NCI-H1417 (cell line): Measurements from ENCODE around the gene VSIG10L.

Experiments
- DNase-seq, 3 experiments: peaks; one replicate each; lab custom pipeline; 2025; lab: John Stamatoyannopoulos, UW

The VSIG10L gene

DNA sequence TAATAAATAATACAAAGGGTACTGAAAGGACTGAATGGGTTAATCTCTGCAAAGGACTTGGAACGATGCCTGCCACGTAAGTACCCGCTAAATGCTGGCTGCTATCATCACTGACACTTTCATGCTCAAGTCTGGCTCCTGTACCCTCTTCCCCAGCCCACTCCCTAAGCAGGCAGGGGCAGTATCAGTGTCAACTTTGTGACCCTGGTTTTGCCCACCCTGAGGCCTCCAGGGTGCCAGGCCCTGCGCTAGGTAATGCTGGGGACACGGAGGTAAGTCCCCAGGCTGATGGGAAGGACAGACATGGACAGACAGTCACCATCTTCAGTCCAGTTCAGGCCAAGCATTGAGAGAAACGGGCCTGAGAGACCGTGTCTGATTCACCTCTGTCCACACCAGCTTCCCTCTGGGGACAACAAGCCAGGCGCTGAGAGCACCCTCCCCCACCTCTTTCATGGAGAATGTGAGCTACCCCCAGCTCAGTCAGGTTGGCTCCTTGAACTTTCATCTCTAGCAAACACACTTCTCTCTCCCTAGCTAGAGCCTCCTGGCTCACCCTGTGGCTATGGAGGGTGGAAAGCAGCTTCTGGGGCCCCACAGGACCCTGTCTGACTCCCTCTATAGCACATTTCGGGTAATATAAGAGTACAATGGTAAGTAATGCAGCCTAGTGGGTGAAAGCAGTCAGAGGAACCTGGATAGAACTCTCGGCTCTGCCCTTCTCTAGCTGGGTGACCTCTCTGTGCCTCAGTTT, 23.4 kb upstream of the VSIG10L start:
- no peak for DNase-seq

DNA sequence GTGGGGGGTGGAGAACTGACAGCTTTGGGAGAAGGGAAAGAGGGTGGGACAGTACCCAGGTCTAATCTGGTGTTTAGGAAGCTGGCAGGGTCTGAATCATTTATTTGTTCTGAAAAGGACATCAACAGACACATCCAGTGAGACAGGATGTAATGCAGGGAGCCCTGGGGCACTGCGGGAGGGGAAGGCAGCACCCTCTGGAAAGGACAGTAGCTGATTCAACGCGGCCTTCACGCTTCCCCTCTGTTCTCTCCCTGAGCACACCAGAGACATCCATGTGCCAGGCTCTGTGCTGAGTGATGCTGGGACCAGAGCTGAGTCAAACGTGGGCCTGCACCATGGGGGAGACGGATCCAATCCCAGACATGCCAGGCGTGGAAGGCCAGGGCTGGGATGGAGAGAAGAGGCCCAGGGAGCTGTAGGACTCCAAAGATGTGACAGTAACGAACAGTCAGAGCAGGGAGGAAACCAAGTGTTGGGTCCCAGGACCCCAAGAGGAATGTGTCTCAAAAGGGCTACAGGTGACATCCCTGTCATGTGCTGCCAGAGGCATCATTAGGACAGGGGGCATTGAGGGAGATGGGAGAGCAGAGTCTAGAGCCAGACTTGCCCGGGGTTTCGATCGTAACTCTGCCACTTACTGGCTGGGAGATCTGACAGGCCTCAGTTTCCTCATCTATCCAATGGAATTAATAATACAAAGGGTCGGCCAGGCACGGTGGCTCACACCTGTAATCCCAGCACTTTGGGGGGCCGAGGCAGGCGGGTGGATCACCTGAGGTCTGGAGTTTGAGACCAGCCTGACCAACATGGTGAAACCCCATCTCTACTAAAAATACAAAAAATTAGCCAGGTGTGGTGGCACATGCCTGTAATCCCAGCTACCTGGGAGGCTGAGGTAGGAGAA, 22.5 kb upstream of the VSIG10L start:
- no peak for DNase-seq

DNA sequence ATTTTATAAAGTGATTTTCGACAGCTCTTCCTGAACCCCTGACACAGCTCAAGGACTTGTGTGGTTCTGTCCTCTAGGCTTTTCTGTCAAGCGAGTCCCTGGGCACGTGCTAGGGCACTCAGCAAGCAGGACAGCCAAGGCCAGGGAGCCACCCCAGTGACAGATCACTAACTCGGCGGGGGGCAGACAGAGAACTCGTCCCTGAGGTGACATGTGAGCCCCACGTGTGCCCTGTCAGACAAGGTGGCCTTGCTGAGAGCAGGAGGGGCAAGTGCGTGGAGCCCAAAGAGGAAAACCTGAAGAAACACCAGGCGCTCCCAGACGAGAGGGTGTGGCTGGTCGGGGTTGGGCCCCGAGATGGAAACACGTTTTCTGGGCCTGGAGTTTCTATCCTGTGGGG, 19.3 kb upstream of the VSIG10L start:
- DNase-seq: no peak

DNA sequence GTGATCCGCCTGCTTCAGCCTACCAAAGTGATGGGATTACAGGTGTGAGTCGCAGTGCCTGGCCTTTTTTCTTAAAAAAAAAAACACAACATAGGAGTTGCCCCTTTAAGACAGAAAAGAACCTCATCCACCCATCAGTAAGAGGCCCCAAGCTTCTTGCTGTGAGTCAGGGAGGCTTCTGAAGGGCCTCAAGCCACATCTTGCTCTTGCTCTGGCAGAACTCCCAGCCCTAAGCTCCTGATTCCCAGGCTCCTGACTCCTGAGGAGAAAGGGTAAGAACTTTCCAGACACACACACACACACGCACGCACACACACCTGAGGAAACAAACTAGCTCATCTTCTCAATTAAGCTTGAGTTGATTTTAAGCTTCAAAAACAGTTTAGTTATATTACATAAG, 17.4 kb upstream of the VSIG10L start:
- DNase-seq: no peak

DNA sequence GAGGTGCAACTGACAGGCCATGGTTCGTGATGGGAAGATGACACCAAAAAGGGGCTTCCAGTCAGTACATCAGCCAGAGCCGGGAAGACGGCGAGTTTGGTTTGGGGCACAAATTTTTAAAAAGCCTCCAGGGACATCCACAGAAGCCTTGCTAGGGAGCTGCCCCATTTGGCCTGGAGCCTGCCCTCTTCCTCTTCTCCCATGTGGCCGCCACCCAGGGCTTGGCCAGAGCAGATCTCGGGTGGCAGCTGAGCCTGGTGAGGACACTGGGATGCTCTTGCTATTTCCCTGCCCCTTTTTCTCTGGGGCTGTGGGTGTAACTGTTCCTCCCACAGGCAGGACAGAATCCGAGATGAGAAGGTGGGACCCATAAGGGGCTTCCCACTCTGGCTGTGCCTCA, 16.0 kb upstream of the VSIG10L start:
- DNase-seq: no peak

DNA sequence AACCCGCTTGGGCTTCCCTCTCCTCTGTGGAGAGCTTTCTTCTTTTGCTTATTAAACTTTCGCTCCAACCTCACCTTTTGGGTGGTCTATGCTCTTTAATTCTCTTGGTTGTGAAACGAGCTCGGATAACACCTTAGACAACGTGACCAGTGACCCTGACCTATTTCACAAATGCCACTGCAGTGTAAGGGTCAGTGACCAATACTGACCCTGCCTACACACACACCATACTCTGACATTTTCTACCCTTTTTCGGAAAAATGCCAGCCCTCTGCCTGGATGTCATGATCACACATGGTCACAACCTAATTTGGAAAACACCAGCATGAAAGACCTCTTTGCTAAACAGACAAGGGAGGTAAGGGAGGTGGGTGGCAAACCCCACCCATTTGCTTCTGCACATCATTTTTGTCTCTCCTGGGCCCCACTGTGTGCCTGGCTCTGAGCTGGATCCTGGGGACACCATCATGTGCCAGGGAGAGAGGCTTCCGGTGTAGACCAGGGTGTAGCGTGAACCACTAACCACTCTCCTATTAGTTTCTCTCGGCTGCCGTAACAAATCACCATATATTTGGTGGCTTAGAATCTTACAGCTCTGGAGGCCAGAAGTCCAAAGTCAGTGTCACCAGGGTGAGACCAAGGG, 14.3 kb upstream of the VSIG10L start:
- no peak for DNase-seq

DNA sequence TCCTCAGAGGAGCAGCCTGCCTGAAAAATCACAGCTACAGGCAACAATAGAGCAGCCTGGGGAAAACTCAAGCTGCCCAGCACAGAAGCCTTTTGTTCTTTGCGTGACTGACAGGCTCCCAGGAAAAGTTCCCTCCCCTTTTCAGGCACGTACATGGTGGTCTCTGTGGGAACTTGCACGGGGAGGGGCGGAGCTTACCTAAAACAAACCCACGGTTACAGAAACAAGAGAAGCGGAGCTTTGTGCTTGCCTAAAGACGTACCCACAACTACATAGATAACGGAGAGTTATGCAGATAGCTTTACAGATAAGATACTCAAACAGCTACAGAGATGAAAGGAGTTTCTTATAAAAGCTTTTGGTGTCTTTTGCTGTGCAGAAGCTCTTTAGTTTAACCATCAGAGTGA, 12.8 kb upstream of the VSIG10L start:
- DNase-seq: no peak

DNA sequence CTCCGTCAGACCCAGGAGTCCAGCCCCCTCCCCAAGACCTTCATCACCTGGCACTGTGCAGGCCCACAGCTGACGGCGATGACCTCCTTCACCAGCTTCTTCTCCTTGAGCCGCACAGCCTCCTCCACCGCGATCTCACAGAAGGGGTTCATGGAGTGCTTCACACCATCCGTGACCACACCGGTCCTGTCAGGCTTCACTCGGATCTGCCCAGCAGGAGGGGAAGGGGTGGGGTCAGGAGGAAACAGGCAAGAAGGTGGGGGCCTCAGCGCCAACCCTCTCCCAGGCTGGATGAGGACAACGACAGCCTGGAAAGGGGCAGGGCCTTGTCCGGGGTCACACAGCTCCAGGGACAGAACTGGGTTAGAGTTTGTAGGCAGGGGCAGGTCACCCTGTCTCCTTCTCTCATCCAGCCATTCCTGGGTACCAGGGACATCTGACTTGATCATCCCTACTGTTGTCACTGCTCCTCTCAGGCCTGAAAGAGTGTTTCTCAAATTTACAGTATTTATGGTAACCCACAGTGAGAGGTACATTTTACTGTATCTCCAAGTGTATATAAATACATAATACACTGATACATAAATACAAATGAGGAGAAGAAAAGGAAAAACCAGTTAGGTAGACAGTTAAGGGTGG, 12.3 kb upstream of the VSIG10L start:
- DNase-seq: no peak

DNA sequence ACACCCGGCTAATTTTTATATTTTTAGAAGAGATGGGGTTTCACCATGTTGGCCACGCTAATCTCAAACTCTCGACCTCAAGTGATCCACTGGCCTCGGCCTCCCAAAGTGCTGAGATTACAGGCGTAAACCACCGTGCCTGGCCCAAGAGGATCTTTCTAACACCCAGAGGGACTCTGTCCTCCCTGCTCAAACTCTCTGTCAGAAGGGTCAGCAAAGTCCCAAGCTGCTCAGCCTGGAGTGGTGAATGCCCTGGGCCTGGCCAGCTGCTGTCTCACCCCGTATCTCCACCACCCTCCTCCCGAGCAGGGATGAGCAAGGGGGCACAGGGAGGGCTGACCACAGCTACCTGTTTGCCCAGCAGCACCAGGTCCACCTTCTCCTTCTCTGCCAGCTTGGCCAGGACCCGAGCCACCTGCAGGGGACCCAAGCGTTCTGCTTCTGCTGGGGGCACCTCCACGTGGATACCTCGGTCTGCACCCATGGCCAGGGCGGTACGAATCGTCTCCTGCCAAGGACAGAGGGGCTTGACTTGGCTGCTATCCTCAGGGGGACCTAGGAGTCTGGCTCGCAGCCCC, 10.9 kb upstream of the VSIG10L start:
- no peak for DNase-seq

DNA sequence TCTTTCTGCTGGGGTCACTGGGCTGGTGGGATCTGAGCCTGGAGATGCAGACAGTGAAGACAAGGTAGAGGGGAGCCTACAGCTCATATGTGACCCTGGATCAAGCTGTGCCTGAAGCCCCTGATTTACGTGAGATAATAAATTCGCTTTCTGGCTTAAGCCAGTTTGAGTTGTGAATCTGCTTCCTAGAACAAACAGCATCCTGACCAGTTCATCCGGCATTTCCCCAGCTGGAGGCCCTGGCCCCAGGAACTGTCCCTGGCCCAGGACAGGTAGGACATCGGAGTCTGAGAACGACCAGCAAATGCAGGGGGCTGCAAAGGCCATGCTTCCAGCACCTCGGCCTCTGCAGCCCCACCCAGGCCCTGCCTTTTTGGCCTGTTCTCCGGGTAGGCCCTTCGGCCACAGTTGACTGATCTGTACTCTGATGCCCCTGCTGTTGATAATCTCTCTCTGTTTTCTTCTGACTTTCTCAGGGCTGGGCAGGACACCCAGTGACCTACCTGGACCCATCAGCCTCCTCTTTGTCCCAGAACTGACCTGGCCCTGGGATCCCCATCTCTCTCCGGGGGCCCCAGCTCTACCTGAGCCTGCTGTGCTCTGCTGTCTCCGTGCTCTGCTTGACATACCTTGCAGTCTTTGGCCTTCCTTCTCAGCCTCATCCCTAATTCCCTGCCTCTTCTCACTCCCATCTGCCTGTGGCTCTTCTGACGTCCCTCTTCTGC, 9.5 kb upstream of the VSIG10L start:
- no peak for DNase-seq

DNA sequence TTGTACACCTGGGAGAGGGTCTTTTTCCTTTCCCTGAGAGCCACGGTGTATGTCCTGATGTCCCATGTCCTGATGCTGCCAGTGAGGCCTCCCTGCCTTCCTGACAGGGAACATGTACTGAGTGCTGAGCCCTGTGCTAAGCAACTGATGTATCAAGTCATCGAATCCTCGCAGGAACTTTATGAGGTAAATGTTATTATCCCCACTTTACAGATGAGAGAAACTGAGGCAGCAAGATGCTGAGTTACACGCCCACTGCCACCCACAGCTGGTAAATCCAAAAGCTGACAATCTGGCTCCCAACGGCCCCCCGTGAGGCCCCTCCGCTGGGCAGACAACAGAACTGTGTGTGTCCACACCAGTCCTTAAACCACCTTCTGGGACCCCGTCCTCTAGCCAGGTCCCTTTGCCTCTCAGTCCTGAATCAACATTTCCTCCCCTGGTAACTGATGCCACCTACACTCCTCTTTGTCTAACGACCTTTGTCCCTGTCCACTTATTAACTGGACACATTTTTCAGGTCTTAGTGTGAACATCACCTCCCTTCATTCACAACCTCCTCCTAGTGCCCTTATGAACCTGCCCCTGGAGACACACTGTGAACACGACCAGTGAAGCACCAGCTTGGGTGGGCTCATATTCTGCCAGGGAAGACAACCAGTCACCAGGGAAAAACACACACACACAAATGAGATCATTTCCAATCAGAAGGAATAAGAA, 5.4 kb upstream of the VSIG10L start:
- DNase-seq: no peak

DNA sequence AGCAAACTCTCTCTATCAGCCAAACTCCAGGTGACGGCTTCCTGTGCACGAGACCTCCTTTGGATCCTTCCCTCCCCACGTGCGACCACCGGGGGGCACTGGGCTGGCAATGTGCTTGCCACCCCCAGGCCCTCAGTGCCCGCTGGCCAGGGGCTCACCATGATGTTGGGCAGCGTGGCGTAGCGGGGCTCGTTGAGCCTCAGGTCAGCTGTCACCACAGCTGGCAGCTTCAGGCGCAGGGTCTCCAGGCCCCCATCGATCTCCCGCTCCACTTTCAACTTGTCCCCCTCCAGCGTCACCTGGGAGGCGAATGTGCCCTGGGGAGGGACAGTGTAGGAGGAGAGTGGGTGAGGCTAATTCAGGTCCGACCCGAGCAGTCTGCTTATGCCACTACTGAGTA, 4.8 kb upstream of the VSIG10L start:
- no peak for DNase-seq

DNA sequence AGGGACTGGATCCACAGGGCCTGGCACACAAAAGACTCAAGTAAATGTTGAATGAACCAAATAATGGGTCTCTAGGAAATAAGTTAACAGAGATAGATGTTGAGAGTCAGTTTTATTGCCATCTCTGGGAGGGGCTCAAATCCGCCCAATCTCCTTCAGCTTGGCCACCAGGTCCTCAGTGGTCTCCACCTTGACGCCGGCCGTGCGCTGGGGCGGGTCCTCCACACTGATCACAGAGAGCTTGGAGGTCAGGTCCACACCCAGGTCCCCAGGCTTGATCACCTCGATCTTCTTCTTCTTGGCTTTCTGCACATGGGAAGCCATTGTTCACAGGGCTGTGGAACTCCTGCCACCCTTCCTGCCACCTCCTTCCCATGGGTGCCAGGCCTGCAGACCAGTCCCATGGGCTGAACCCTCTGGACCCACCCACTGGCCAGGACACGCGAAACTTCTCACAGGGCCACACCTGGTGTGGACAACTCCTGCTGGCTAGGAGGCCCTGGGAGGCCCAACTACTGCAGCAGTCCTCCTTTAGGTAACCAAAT, 3.2 kb upstream of the VSIG10L start:
- DNase-seq: no peak

DNA sequence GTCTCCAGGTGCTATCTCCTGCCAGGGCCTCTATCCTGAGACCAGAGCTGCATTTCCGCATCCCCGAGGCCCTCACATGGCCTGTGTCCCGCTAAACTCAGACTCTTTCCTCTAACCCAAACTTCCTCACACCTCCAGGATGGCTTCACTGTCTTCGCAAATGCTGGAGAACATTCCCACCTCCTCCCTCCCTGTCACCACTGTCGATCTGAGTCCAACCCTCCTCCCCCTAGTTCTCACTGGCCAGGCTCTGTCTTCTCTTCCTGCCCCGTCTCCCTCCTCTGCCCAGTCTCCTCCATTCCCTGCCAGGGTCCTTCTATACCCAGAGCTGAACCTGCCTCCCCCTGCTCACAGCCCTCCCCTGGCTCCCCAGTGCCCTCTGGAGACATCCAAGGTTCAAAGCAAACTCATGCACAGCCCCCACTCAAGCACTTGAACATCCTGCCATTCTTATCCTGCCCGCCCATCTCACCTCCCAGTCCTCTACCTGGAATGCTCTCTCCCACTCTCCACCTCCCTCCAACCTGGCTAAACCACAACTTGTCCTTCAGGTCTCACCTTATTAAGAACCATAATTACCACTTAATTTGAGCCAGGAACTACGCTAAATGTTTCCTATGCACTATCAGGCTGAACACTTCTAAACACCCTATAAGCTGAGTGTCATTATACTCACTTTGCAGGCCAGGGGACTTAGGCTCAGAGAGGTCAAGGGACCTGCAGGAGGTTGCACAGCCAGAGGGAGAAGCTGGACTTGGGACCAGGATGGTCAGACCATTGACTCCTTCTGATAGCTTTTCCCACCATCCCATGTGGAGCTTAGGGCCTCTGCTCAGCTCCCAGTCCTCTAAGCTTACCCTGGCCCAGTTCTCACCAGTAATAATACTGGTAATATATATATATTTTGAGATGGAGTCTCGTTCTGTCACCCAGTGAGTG, 961 bp upstream of the VSIG10L start:
- no peak for DNase-seq

DNA sequence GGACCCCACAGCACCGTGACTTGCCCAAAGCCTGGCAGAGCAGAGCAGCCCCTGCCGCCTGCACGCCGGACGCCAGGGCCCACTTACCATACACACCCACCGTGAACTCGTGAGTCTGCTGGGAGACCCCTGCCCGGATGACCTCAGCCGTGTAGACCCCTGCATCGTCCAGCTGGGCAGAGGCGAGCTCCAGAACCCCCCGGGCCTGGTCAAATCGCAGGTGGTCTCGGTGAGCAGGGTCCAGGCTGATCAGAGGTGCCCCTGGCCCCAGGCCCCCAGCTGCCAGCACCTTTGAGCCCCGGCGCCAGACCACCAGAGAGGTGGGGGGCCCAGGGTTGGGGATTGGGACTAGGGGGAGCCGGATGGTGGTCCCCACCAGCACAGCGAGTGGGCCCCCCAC, 873 bp downstream of the VSIG10L start:
- no peak for DNase-seq

DNA sequence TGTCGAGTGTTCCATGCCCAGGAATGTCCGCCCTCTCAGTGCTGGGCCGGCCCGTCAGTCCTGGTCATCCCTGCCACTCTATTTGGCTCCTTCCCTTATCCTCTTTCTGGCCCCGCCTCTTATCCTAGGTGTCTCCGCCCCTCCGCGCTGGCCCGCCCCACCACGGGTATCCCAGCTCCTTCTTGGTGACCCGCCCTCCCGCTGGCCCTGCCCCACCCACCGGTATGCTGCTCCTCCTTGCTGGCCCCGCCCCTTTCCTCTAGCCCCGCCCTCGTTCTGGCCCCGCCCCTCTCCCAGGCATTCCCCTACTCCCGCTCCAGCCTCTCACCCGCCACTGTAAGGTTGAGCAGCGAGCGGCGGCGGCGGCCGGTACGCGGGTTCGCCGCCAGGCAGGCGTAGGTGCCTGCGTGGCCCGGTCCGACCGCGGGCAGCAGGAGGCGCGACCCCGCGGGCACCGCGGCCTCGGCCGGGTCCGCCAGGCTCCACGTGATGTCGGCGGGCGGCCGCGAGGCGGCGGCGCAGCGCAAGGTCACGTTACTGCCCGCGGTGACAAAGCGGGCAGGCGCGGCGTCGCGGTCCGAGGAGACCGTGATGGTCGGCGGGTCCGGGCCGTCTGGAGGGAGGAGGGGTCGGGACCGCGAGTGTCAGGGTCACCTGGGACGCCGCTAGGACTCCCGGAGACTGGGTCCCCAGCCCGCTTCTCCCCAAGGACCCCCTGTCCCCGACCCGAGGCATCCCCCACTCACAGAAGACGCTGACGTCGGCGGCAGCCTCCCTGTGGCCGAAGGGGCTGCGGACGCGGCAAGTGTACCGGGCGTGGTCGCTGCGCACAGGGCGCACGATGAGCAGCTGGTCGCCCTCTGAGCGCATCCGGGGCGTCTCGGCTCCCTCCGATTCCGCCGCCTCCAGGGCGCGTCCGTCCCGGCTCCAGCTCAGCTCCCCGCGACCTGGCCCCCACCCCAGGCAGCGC, 2.0 kb downstream of the VSIG10L start:
- no peak for DNase-seq

DNA sequence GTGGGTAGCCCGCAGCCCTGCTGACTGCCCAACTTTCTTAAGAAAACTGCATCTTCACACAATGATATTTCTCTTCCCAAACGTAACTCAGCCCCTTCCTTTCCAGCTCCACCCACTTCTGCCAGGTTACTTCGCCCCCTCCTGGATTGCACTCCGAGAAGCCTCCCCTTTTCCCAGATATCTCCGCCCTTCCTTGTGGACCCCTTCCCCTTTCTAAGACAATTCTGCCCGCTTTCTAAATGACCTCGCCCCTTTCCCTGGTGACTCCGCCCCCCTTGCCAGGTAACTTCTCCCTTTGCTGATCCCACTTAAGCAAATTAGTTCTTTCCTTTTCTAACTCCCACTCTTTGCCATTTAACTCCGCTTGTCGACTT, 2.6 kb downstream of the VSIG10L start:
- no peak for DNase-seq
